ENCODE data around the gene CREG1. TPM values are rescaled to one million over a fixed set of nuclear protein-coding genes. Genes with fewer than 3 reads are reported as not detected.
"Not testable (repeated sequence)": the region's sequence is repeated elsewhere in the genome, so short reads cannot be mapped to it uniquely, and the experiment has no call there.

Gene CREG1
- total RNA-seq, 4 donors from 2014 or later: 154 to 191 (median 164) TPM

GRCh38 chr1:167578939-167579521 lies 25.5 kb upstream of the CREG1 start:
- H3K27ac ChIP-seq: no peak overlapping the region
- TF ChIP-seq POLR2A (IDR thresholded peaks at IDR 0.05) (no peak), EP300 (IDR thresholded peaks at IDR 0.05) (no peak), CTCF (IDR thresholded peaks at IDR 0.05) (no peak)
- 68 to 71% methylated on average over 2 of the region's 2 CpGs for WGBS, 2 donors
- no peaks in the 10 kb centered on the region for H3K36me3 ChIP-seq
- H3K4me1 ChIP-seq: no peaks in the 10 kb centered on the region
- H3K27me3 ChIP-seq: no peaks in the 10 kb centered on the region
- no peak for DNase-seq (ENCODE audit: low spot score in 2 of 2)
- H3K4me3 ChIP-seq: no peak overlapping the region
- H3K9me3 ChIP-seq: no peaks in the 10 kb centered on the region

- WGBS, 2 donors: 81 to 83% methylated on average over 13 of the region's 13 CpGs
- H3K36me3 ChIP-seq: no peaks in the 10 kb centered on the region
- H3K4me3 ChIP-seq: no peak overlapping the region
- no peaks in the 10 kb centered on the region for H3K9me3 ChIP-seq
- TF ChIP-seq EP300 (IDR thresholded peaks at IDR 0.05) (no peak), CTCF (IDR thresholded peaks at IDR 0.05) (no peak), POLR2A (IDR thresholded peaks at IDR 0.05) (no peak)
- no peaks in the 10 kb centered on the region for H3K27me3 ChIP-seq
- no peaks in the 10 kb centered on the region for H3K4me1 ChIP-seq
- no peak for DNase-seq (ENCODE audit: low spot score in 2 of 2)
- no peak overlapping the region for H3K27ac ChIP-seq
Measured at GRCh38 chr1:167575649-167576048, 22.1 kb upstream of the CREG1 start.

- no peaks in the 10 kb centered on the region for H3K36me3 ChIP-seq
- WGBS, 2 donors: 47 to 52% methylated on average over 2 of the region's 2 CpGs
- no peak overlapping the region for H3K4me3 ChIP-seq
- DNase-seq (ENCODE audit: low spot score in 2 of 2): no peak
- H3K27ac ChIP-seq: no peak overlapping the region
- no peaks in the 10 kb centered on the region for H3K4me1 ChIP-seq
- H3K9me3 ChIP-seq: no peaks in the 10 kb centered on the region
- H3K27me3 ChIP-seq: no peaks in the 10 kb centered on the region
- TF ChIP-seq EP300 (IDR thresholded peaks at IDR 0.05): no peak
- TF ChIP-seq CTCF (IDR thresholded peaks at IDR 0.05): no peak
Measured at GRCh38 chr1:167573035-167573434, 19.5 kb upstream of the CREG1 start.

GRCh38 chr1:167570712-167571111 lies 17.1 kb upstream of the CREG1 start:
- not testable (repeated sequence) for H3K27ac ChIP-seq
- WGBS, 2 donors: 91 to 92% methylated on average over 6 of the region's 6 CpGs

DNA sequence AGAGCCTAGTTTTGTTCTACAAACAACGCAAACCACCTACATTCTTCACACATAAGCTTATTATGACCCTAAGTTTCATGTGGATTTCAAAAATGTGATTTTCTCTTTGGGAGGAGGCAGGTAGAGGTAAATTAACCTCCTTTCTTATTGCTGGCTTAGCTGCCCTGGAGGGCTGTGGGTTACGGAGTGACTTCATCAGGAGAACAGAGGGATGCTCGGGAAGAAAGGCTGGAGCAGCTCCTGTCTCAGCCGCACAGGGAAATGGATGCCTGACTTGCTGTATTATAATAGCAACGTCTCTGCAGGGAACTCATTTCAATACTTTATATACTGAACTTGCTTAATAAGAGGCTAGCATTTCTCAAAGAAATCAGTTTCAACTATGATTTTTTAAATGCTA lies 14.1 kb upstream of the CREG1 start:
- H3K9me3 ChIP-seq: no peaks in the 10 kb centered on the region
- no peak overlapping the region for H3K4me3 ChIP-seq
- peaks cover 0 to 2% (median 0%) of the 10 kb centered on the region in 4 donors for H3K4me1 ChIP-seq
- no peaks in the 10 kb centered on the region for H3K27me3 ChIP-seq
- no peaks in the 10 kb centered on the region for H3K36me3 ChIP-seq
- no peak for TF ChIP-seq CTCF (IDR thresholded peaks at IDR 0.05)
- 57 to 67% methylated on average over 5 of the region's 5 CpGs for WGBS, 2 donors
- no peak overlapping the region for H3K27ac ChIP-seq
- DNase-seq (ENCODE audit: low spot score in 2 of 2): no peak

More at GRCh38 chr1:167570712-167571111, 17.1 kb upstream of the CREG1 start:
- not testable (repeated sequence) for H3K36me3 ChIP-seq; H3K4me3 ChIP-seq; H3K4me1 ChIP-seq; H3K9me3 ChIP-seq; DNase-seq (ENCODE audit: low spot score in 2 of 2); H3K27me3 ChIP-seq

- H3K9me3 ChIP-seq: no peaks in the 10 kb centered on the region
- H3K27me3 ChIP-seq: no peaks in the 10 kb centered on the region
- no peaks in the 10 kb centered on the region for H3K36me3 ChIP-seq
- H3K4me1 ChIP-seq: peaks cover 0 to 2% (median 0%) of the 10 kb centered on the region in 4 donors
- H3K27ac ChIP-seq: no peak overlapping the region
- DNase-seq (ENCODE audit: low spot score in 2 of 2): no peak
- no peak for TF ChIP-seq EP300 (IDR thresholded peaks at IDR 0.05)
- no peak for TF ChIP-seq POLR2A (IDR thresholded peaks at IDR 0.05)
- no peak for TF ChIP-seq CTCF (IDR thresholded peaks at IDR 0.05)
- no peak overlapping the region for H3K4me3 ChIP-seq
- 74 to 77% methylated on average over 3 of the region's 3 CpGs for WGBS, 2 donors
Measured at GRCh38 chr1:167566766-167567165, 13.2 kb upstream of the CREG1 start.
